HepG2 (cell line): ENCODE results near the gene LATS2. TPM values are rescaled to one million over a fixed set of nuclear protein-coding genes. Genes with fewer than 3 reads are reported as not detected.
A peak's percentile ranks its signal among the peaks of the same experiment; 100 is the strongest.

Experiments
- ATAC-seq: fragments of 200-7000 bp; cut with Tn5 transposase; 3 replicates; pipeline ENCODE4 v1.9.1; 2020; ENCODE audit warnings: mild to moderate bottlenecking, moderate library complexity
- BruUV-seq: library from RNA; stranded (reverse); fragments of 400-500 nt; replicated peaks from 2 replicates; lab custom pipeline; 2021; lab: Mats Ljungman, UMichigan
- CTCF ChIA-PET: fragments of 300-600 bp; formaldehyde crosslinking; extraction: SDS; loops from one replicate; lab custom pipeline; 2021; ENCODE audit warnings: low total read pairs, inconsistent platforms, low intra/inter-chr PET ratio; lab: Yijun Ruan, JAX
- POLR2A ChIA-PET: fragments of 350-600 bp; sonication (Branson Sonifier 250); formaldehyde crosslinking; loops from one replicate; lab custom pipeline; 2020; ENCODE audit warnings: antibody characterized with exemption, inconsistent platforms; lab: Yijun Ruan, JAX
- DNase-seq: peaks from one replicate; pipeline ENCODE4 v3.0.0-alpha.2; 2015; ENCODE audit warnings: low spot score
- FAIRE-seq: peaks from 3 replicates; lab custom pipeline; 2011; peaks lifted over from hg19 to GRCh38; lab: Jason Lieb, UNC
- H2AFZ ChIP-seq: one replicate; pipeline ENCODE4 v1.6.1; 2011; ENCODE audit warnings: low read length, inconsistent platforms
- H3K27ac ChIP-seq: fragments of 300-600 bp; 3 replicates; pipeline ENCODE4 v1.8.0; 2011; ENCODE audit warnings: mixed run types, mild to moderate bottlenecking, mixed read lengths, low read length, inconsistent platforms; ENCODE audit not compliant: insufficient read depth; ENCODE audit errors: extremely low read length
- H3K27me3 ChIP-seq, 2 experiments: fragments of 200-600 bp in 1 of 2; 2 replicates in 1 of 2; 3 replicates in 1 of 2; pipeline versions ENCODE4 v1.6.0 to v1.8.0; 2011; ENCODE audit warnings: low read length in 2 of 2, mild to moderate bottlenecking in 2 of 2, moderate library complexity in 2 of 2, inconsistent platforms in 1 of 2; ENCODE audit not compliant: insufficient read depth in 2 of 2, control insufficient read depth in 1 of 2
- H3K36me3 ChIP-seq, 2 experiments: fragments of 200-600 bp in 1 of 2; replicated peaks in 1 of 2; 2 replicates in 1 of 2; 3 replicates in 1 of 2; pipeline versions ENCODE4 v1.5.1 to v1.8.0; 2011; ENCODE audit warnings: low read length in 2 of 2, inconsistent platforms in 1 of 2; ENCODE audit not compliant: insufficient read depth in 2 of 2, control insufficient read depth in 1 of 2
- H3K4me1 ChIP-seq: 2 replicates; pipeline ENCODE4 v1.5.1; 2012; ENCODE audit warnings: low read length, inconsistent platforms; ENCODE audit not compliant: insufficient read depth
- H3K4me2 ChIP-seq: 2 replicates; pipeline ENCODE4 v1.6.0; 2011; ENCODE audit warnings: low read depth, low read length, inconsistent platforms
- H3K4me3 ChIP-seq, 3 experiments: fragments of 200-600 bp in 1 of 3; sonication (generic), shearing (Covaris generic) in 1 of 3; replicated peaks in 1 of 3; 2 replicates each; pipeline ENCODE4 v1.5.1; 2011 to 2016; ENCODE audit warnings: low read length in 3 of 3, inconsistent platforms in 2 of 3, low read depth in 2 of 3, mild to moderate bottlenecking in 2 of 3, control low read depth in 1 of 3, mixed read lengths in 1 of 3; ENCODE audit not compliant: insufficient read depth in 1 of 3
- H3K79me2 ChIP-seq: one replicate; pipeline ENCODE4 v1.6.1; 2011; ENCODE audit warnings: low read length, inconsistent platforms; ENCODE audit not compliant: insufficient read depth
- H3K9ac ChIP-seq: 2 replicates; pipeline ENCODE4 v1.6.0; 2011; ENCODE audit warnings: mild to moderate bottlenecking, low read depth, low read length, inconsistent platforms; ENCODE audit not compliant: insufficient read depth
- H3K9me3 ChIP-seq: 2 replicates; pipeline ENCODE4 v1.5.1; 2012; ENCODE audit warnings: mild to moderate bottlenecking, low read length
- H4K20me1 ChIP-seq: 2 replicates; pipeline ENCODE4 v1.6.0; 2011; ENCODE audit warnings: inconsistent platforms, mild to moderate bottlenecking, low read length, moderate library complexity; ENCODE audit not compliant: insufficient read depth
- IRF1 ChIP-seq: sonication (generic); formaldehyde crosslinking; IDR thresholded peaks from 2 replicates; pipeline ENCODE4 v1.4.0; 2020; ENCODE audit warnings: low read depth, mild to moderate bottlenecking, missing genetic modification reagents
- MLXIP ChIP-seq: sonication (generic); formaldehyde crosslinking; IDR thresholded peaks from 2 replicates; pipeline ENCODE4 v1.9.0; 2021; ENCODE audit warnings: missing genetic modification reagents, borderline replicate concordance
- NCOA2 ChIP-seq: sonication (generic); formaldehyde crosslinking; IDR thresholded peaks from 2 replicates; pipeline ENCODE4 v1.8.0; 2022; ENCODE audit warnings: inconsistent platforms
- SRSF1 ChIP-seq: fragments of 200-400 bp; formaldehyde crosslinking; optimal IDR thresholded peaks from 2 replicates; pipeline ENCODE3; 2017; ENCODE audit warnings: mild to moderate bottlenecking, low read depth, low read length, moderate library complexity
- SUZ12 ChIP-seq: fragments of 150-350 bp; IDR thresholded peaks from 2 replicates; pipeline ENCODE4 v1.6.1; 2014; ENCODE audit warnings: low read depth, low read length
- ZNF326 ChIP-seq: sonication (generic); formaldehyde crosslinking; IDR thresholded peaks from 2 replicates; pipeline ENCODE4 v1.4.0; 2020; ENCODE audit warnings: missing genetic modification reagents, borderline replicate concordance
- ZNF510 ChIP-seq: sonication (generic); formaldehyde crosslinking; IDR thresholded peaks from 2 replicates; pipeline ENCODE4 v1.4.0; 2020; ENCODE audit warnings: low read depth, mild to moderate bottlenecking, missing genetic modification reagents
- ZNF639 ChIP-seq: conservative IDR thresholded peaks from 2 replicates; pipeline ENCODE4 v1.6.1; 2018; ENCODE audit warnings: missing genetic modification reagents
- ZNF792 ChIP-seq: IDR thresholded peaks from 2 replicates; pipeline ENCODE4 v1.6.1; 2016
- WGBS: methylation state at CpG from one replicate; pipeline ENCODE4 v1.1.6; 2017; ENCODE audit warnings: low lambda C conversion rate; 5-methylcytosine and 5-hydroxymethylcytosine counted together
- in situ Hi-C: cut with HindIII; loops from 2 replicates; pipeline ENCODE4 v1.10.0; 2017; ENCODE audit warnings: low pct_unique_long_range_greater_than_20kb; ENCODE audit not compliant: extremely low pct_ligation_motif_present
- intact Hi-C: fragments of 100-400 bp; cut with micrococcal nuclease; formaldehyde crosslinking; loops from one replicate; pipeline ENCODE4 v1.10.0; 2022; ENCODE audit not compliant: unreplicated experiment
- polyA plus RNA-seq, 8 experiments: library from polyadenylated mRNA; depleted of rRNA in 3 of 8; stranded (reverse) in 7 of 8; unstranded in 1 of 8; fragments of >200 nt; fragmentation: Illumina TruSeq in 4 of 8; extraction: Trizol in 4 of 8; gene quantifications; 2 replicates each; pipeline versions ENCODE4 v1.2.1 to v1.2.3, GENCODE V29; 2011 to 2016; ENCODE audit warnings: low read depth in 4 of 8, missing spikeins in 1 of 8, mixed read lengths in 1 of 8; ENCODE audit not compliant: insufficient read depth in 1 of 8
- total RNA-seq, 5 experiments: library from RNA; depleted of rRNA; stranded (reverse); fragments of >200 nt; fragmentation: Illumina TruSeq; extraction: Trizol; gene quantifications; 2 replicates each; pipeline ENCODE4 v1.2.3, GENCODE V29; 2016; ENCODE audit warnings: low read depth in 1 of 5
- TF ChIP-seq, protein P1 (sequence below): IDR thresholded peaks from 2 replicates; pipeline ENCODE4 v1.6.1; 2016; ENCODE audit warnings: control low read depth
- TF ChIP-seq, protein P2 (sequence below): fragments of 450-650 bp; IDR thresholded peaks from 2 replicates; pipeline ENCODE4 v1.6.1; 2017; ENCODE audit warnings: mild to moderate bottlenecking
- TF ChIP-seq, protein P3 (sequence below): IDR thresholded peaks from 2 replicates; pipeline ENCODE4 v1.6.1; 2012; ENCODE audit warnings: low read depth, low read length, improper control_type of control experiment

The LATS2 gene
- total and polyA plus RNA-seq, 2 of the 13 experiments (the other 11 are each of a cell fraction or from before 2014, with no cell fraction given): 7.3 to 8.5 TPM

GRCh38 chr13:20953245-20953931, 108.0 kb downstream of the LATS2 start:
- FAIRE-seq (peak; percentile 90), ATAC-seq (peak; percentile 92), DNase-seq (peak; percentile 91)
- ChIA-PET CTCF (no interaction called here), POLR2A (interaction anchor here (0.9 to 1.3 kb wide), 6 partner anchors 8 to 223 kb away, joined by 3 to 8 read pairs (median 4); partner anchors contain the start of genes MRPL57, SKA3 and XPO4)
- Histone ChIP-seq H4K20me1 (no peaks in the 10 kb centered on the region), H3K4me2 (peak overlapping the region; percentile 94), H2AFZ (no peak overlapping the region), H3K9ac (peak overlapping the region; percentile 57), H3K36me3 (no peaks in the 10 kb centered on the region), H3K27me3 (no peaks in the 10 kb centered on the region), H3K79me2 (no peaks in the 10 kb centered on the region), H3K27ac (peak overlapping the region; percentile 71), H3K4me1 (peaks cover 42% of the 10 kb centered on the region), H3K9me3 (no peaks in the 10 kb centered on the region), H3K4me3 (peak overlapping the region; percentile 39 to 64 (median 43))
- BruUV-seq: no TSS peak
- under 1% methylated on average over 9 of the region's 16 CpGs for WGBS
- intact Hi-C loops: loop anchor here (5.0 kb wide), 1 partner anchor 59 kb away; no protein-coding TSS in a partner anchor
- in situ Hi-C loops: no loop called here
- TF ChIP-seq, protein P1, sequence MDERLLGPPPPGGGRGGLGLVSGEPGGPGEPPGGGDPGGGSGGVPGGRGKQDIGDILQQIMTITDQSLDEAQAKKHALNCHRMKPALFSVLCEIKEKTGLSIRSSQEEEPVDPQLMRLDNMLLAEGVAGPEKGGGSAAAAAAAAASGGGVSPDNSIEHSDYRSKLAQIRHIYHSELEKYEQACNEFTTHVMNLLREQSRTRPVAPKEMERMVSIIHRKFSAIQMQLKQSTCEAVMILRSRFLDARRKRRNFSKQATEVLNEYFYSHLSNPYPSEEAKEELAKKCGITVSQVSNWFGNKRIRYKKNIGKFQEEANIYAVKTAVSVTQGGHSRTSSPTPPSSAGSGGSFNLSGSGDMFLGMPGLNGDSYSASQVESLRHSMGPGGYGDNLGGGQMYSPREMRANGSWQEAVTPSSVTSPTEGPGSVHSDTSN (CRISPR knock-in tag): no peak
- TF ChIP-seq, protein P2, sequence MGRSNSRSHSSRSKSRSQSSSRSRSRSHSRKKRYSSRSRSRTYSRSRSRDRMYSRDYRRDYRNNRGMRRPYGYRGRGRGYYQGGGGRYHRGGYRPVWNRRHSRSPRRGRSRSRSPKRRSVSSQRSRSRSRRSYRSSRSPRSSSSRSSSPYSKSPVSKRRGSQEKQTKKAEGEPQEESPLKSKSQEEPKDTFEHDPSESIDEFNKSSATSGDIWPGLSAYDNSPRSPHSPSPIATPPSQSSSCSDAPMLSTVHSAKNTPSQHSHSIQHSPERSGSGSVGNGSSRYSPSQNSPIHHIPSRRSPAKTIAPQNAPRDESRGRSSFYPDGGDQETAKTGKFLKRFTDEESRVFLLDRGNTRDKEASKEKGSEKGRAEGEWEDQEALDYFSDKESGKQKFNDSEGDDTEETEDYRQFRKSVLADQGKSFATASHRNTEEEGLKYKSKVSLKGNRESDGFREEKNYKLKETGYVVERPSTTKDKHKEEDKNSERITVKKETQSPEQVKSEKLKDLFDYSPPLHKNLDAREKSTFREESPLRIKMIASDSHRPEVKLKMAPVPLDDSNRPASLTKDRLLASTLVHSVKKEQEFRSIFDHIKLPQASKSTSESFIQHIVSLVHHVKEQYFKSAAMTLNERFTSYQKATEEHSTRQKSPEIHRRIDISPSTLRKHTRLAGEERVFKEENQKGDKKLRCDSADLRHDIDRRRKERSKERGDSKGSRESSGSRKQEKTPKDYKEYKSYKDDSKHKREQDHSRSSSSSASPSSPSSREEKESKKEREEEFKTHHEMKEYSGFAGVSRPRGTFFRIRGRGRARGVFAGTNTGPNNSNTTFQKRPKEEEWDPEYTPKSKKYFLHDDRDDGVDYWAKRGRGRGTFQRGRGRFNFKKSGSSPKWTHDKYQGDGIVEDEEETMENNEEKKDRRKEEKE: no peak
- TF ChIP-seq SUZ12 (no peak), ZNF510 (CRISPR knock-in tag) (0 out of 2 replicates have a peak, but pooled peaks have one; percentile 32), NCOA2 (CRISPR knock-in tag) (peak; percentile 94), MLXIP (CRISPR knock-in tag) (no peak), IRF1 (CRISPR knock-in tag) (no peak), SRSF1 (no peak), ZNF639 (CRISPR knock-in tag) (peak; percentile 53; the same call in 1 of the 2 replicates), ZNF792 (CRISPR knock-in tag) (peak; percentile 56; the same call in 1 of the 2 replicates), ZNF326 (CRISPR knock-in tag) (no peak)
- TF ChIP-seq, protein P3, sequence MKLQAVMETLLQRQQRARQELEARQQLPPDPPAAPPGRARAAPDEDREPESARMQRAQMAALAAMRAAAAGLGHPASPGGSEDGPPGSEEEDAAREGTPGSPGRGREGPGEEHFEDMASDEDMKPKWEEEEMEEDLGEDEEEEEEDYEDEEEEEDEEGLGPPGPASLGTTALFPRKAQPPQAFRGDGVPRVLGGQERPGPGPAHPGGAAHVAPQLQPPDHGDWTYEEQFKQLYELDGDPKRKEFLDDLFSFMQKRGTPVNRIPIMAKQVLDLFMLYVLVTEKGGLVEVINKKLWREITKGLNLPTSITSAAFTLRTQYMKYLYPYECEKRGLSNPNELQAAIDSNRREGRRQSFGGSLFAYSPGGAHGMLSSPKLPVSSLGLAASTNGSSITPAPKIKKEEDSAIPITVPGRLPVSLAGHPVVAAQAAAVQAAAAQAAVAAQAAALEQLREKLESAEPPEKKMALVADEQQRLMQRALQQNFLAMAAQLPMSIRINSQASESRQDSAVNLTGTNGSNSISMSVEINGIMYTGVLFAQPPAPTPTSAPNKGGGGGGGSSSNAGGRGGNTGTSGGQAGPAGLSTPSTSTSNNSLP: peak; percentile 36; the same call in 1 of the 2 replicates
